ENCODE measurements around the gene CTIF. TPM values are rescaled to one million over a fixed set of nuclear protein-coding genes. Genes with fewer than 3 reads are reported as not detected.

CTIF gene
- total and polyA plus RNA-seq, 2 experiments from 2014 or later: 8.6 to 14.4 TPM

GRCh38 chr18:48527461-48527860, 11.4 kb upstream of the CTIF start:
- Mint-ChIP-seq H3K27me3 (ENCODE audit: insufficient read depth, low read depth, poor library complexity) (peaks cover 5% of the 10 kb centered on the region), H3K9me3 (no peaks in the 10 kb centered on the region), H3K4me1 (peaks cover 2% of the 10 kb centered on the region; the same call in 2 of the 3 replicates), H3K27ac (no peak overlapping the region), H3K4me3 (no peak overlapping the region), H3K36me3 (ENCODE audit: low read depth) (no peaks in the 10 kb centered on the region)
- no peaks in the 10 kb centered on the region for H4K20me1 ChIP-seq (replicated peaks; ENCODE audit: insufficient read depth)
- peaks cover 7% of the 10 kb centered on the region; the same call in 1 of the 2 replicates for H3K4me1 ChIP-seq (ENCODE audit: insufficient read depth)
- ATAC-seq (no peak), DNase-seq (ENCODE audit: low spot score) (no peak)
- TF ChIP-seq CTCF (conservative IDR thresholded peaks at IDR 0.05; ENCODE audit: low read depth in 2 of 2) (no peak), JUNB (IDR thresholded peaks at IDR 0.05; ENCODE audit: unreplicated experiment) (no peak), ETS1 (IDR thresholded peaks at IDR 0.05) (no peak)
- no peak overlapping the region for H3K4me2 ChIP-seq
- H3F3A ChIP-seq (replicated peaks; ENCODE audit: low read depth): no peaks in the 10 kb centered on the region
- no peak overlapping the region; the same call in 1 of the 2 replicates for H2AFZ ChIP-seq
- no peak overlapping the region for H3K4me3 ChIP-seq
- no peaks in the 10 kb centered on the region for H3K79me2 ChIP-seq (replicated peaks; ENCODE audit: insufficient read depth)
- H3K27ac ChIP-seq (ENCODE audit: low read depth): no peak overlapping the region
- no peaks in the 10 kb centered on the region for H3K27me3 ChIP-seq (ENCODE audit: insufficient read depth)
- no peaks in the 10 kb centered on the region for H3K36me3 ChIP-seq (ENCODE audit: insufficient read depth)
- no peaks in the 10 kb centered on the region; the same call in 1 of the 2 replicates for H3K9me2 ChIP-seq (ENCODE audit: insufficient read depth)

- no peaks in the 10 kb centered on the region for H3K79me2 ChIP-seq (replicated peaks; ENCODE audit: insufficient read depth)
- peaks cover 5% of the 10 kb centered on the region for H3K27me3 Mint-ChIP-seq (ENCODE audit: insufficient read depth, low read depth, poor library complexity)
- H3K27me3 ChIP-seq (ENCODE audit: insufficient read depth): no peaks in the 10 kb centered on the region
- no peaks in the 10 kb centered on the region for H3F3A ChIP-seq (replicated peaks; ENCODE audit: low read depth)
- H3K27ac ChIP-seq (ENCODE audit: low read depth): no peak overlapping the region
- H3K4me2 ChIP-seq: no peak overlapping the region
- no peak overlapping the region for H3K27ac Mint-ChIP-seq
- no peak for TF ChIP-seq CREB1 (CRISPR knock-in tag; IDR thresholded peaks at IDR 0.05; ENCODE audit: low read depth)
- no peak for TF ChIP-seq ZNF114 (CRISPR knock-in tag; IDR thresholded peaks at IDR 0.05)
- no peak for TF ChIP-seq NANOG (IDR thresholded peaks at IDR 0.05; ENCODE audit: borderline replicate concordance)
- no peak for TF ChIP-seq STAT1 (IDR thresholded peaks at IDR 0.05; ENCODE audit: unreplicated experiment)
- TF ChIP-seq EZH2phosphoT487 (IDR thresholded peaks at IDR 0.05; ENCODE audit: unreplicated experiment): no peak
- TF ChIP-seq REST (IDR thresholded peaks at IDR 0.05; ENCODE audit: unreplicated experiment): no peak
- TF ChIP-seq EZH2 (IDR thresholded peaks at IDR 0.05; ENCODE audit: low read depth, unreplicated experiment): no peak
- no peaks in the 10 kb centered on the region for H3K36me3 ChIP-seq (ENCODE audit: insufficient read depth)
- H3K9me2 ChIP-seq (ENCODE audit: insufficient read depth): no peaks in the 10 kb centered on the region
- no peaks in the 10 kb centered on the region for H4K20me1 ChIP-seq (replicated peaks; ENCODE audit: insufficient read depth)
- peaks cover 7% of the 10 kb centered on the region; the same call in 1 of the 2 replicates for H3K4me1 ChIP-seq (ENCODE audit: insufficient read depth)
- no peak overlapping the region for H3K4me3 ChIP-seq
- peaks cover 2% of the 10 kb centered on the region; the same call in 2 of the 3 replicates for H3K4me1 Mint-ChIP-seq
- H3K4me3 Mint-ChIP-seq: no peak overlapping the region
- H2AFZ ChIP-seq: no peak overlapping the region
- DNase-seq (ENCODE audit: low spot score): no peak
- H3K9me3 Mint-ChIP-seq: no peaks in the 10 kb centered on the region
- no peak for ATAC-seq
- no peaks in the 10 kb centered on the region for H3K36me3 Mint-ChIP-seq (ENCODE audit: low read depth)
These were observed 10.0 kb upstream of the CTIF start for GRCh38 chr18:48528861-48529260.
